NCI-H1417 (cell line): Measurements from ENCODE around the gene WNK3.

Experiments used
- DNase-seq, 3 experiments: peaks; one replicate each; lab custom pipeline; 2025; lab: John Stamatoyannopoulos, UW

Gene WNK3

DNA sequence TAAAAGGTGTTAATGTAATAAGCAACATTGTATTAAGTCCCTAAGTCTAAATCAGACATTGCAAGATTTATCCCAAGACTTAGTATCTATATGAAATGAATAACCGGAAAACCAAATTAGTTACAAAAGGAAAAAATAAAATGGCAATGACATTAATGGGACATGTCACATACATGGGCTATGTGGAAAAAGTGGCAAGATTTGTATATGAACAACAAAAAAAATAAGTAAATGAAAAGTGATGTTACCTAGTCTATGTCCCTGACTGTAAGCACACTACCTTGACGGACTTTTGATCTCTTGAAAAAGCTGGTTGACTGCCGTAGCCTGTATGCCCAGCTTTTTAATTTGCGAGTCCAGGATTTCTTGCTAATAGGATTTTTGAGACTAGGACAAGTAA, 119.3 kb downstream of the WNK3 start:
- DNase-seq: no peak

- no peak for DNase-seq
Observed at GRCh38 chrX:54237014-54237413, 120.8 kb downstream of the WNK3 start.

GRCh38 chrX:54230435-54231148, 127.3 kb downstream of the WNK3 start:
- DNase-seq: no peak

- no peak for DNase-seq
Observed at GRCh38 chrX:54223581-54223980, 134.3 kb downstream of the WNK3 start.

- no peak for DNase-seq
Observed at GRCh38 chrX:54213603-54214002, 144.2 kb downstream of the WNK3 start.

GRCh38 chrX:54208531-54208930, 149.3 kb downstream of the WNK3 start:
- no peak for DNase-seq

DNA sequence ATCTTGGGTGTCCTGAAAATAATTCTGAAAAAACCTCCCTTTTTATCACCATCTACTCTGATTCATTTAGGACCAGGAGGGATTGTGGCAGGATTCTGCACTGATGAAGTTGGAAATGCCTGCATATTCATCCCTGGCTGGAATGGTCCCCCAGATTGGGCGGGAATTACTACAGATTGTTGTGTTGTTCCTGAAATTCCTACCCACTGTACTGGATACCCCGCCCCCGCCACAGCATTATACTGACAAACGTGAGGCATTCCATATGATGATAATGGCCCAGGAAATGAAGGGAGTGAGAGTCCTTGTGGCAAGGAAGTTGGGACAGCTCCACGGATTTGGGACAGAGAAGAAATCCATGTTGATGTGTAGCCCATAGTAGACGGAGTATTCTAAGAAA, 159.6 kb downstream of the WNK3 start:
- no peak for DNase-seq

- no peak for DNase-seq
Observed at GRCh38 chrX:54194982-54195588, 162.8 kb downstream of the WNK3 start.

DNA sequence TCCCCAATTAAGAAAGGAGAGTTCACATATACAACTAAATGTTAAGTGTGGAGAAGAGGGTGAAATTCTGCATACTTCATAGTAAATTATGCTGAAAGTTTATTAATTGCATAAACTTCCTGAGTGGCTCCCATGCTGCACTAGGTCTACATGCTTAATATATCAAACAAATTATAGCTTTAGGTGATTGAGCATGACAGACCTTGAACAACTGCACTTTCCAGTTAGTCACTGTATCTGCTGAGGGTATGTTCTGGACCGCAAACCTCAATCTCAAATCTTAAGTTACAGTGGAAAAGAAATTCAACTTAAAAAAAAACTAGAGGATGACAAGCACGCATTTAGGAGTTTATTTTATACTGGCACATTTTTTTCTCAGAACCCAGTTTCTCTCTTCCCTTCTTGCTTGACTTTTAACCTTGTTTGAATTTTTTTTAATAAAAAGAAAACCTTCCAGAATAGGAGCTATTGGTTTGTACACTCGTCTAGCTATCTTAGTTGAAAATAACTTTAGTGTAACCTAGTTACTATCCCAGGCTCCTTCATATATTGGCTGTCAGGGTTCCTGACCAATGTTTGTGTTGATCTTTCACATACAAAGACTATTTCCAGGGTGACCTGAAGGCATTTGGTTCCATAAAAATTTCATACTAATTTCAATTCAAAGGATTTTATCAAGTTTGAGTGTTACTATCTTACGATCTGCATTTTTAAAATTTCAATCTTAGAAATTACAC, 164.6 kb downstream of the WNK3 start:
- peak in 1 of 3 experiments; percentile 9 for DNase-seq

DNA sequence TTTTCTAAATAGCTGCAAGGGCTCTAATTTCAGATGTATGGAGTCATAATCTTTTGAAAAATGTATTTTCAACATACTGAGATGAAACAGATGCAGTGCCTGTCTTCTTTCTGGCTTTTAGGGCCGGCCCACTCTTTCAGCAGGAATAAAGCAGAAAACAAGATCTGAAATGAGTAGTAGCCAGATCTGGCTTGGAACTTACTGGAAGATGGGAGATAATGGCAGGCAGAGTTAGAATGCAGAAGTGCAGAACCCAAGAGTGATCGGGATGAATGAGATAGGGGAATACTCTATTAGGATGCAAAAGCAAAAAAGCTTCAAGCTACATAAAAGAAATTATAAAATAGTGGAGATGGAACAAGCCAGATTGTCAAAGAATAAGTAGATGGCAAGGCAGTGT, 173.4 kb downstream of the WNK3 start:
- DNase-seq: no peak

- peak; percentile 74 to 94 (median 91) for DNase-seq
Observed at GRCh38 chrX:54182864-54183613, 174.8 kb downstream of the WNK3 start, which contains the start of gene FAM120C. Gene FAM120C (minus strand): TSS chrX:54183254. CDS start chrX:54183198, 56 bp downstream.

DNA sequence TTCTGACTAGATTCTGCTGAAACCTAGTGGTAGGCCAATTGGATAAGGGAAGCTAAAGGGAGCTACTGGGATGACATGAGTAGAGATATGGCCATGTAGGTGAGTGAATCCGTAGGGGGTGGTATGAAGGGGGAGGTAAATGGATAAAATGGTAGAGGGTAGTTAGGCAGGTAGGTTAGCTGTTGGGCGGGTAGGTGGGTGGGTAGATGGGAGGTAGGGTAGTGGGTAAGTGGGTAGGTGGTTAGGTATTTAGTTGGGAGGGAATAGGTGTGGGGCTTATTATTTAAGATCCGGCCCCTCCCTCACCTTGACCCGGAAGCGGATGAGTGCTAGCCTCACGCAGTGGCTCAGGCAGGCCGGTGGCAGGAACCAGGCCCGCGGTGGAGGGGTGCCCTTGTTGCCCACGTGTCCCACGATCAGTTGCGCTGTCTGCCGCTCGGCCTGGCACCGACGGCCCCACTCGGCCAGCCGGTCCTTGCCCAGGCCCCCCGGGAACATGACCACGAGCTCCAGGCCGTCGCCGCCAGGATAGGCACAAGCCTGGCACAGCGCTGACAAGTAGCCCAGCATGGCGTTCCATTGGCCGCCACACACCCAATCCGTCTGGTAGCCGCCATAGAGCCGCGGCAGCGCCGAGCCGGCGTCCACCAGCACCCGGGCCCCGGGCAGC, 175.5 kb downstream of the WNK3 start:
- DNase-seq: peak; percentile 21 to 65 (median 64)

- DNase-seq: no peak
Observed at GRCh38 chrX:54181202-54181953, 176.5 kb downstream of the WNK3 start.

DNA sequence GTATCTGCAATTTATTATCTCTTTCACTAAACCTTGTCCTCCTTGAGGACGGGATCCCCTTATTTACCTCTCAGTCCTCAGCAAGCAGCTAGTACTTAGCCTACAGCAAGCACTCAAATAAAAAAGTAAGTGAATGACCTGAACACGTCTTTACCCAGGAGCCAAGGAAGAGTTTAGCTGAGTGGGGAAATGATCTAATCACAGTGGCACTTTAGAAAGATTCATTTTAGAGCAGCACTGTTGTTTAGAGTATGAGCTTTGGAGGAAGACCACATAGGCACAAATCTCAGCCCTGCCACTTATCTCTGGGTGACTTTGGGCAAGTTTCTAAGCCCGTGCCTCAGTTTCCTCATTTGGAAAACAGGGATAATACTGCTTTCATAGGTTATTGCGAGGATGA, 177.4 kb downstream of the WNK3 start:
- no peak for DNase-seq

DNA sequence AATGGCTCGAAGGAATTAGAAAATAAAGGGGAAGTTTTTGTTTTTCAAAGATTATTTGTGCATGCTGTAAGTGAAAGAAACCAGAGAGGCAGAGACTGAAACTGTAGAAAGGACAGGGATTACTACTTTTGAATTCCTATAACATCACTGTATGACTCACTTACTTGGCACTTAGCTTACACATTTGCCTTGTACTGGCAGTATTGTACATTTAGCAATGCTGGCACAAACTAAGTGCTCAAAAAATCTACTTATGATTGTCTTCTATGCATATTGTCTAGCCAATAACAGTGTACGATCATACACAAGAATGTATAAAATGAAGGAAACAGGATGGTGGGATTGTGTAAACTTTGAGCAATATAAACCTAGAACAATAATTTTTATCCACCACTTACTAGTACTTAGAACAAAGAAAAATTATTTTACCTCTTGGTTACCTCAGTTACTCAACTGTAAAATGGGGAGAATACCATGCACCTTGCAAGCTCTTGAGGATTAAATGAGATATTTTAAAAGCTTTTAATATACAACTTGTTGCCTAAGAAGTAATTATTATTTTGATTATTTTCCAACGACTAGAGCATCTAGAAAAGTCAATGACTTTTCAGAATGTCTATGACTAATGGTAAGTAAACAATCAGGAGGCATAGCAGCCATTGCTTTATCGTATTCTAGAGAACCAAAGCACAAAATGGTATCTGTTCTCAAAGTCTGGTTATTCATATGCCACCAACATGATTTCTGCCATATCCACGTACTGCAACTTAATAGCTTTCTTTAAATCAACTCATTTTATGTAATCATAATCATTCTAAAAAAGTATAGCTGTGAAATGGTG, 179.5 kb downstream of the WNK3 start:
- no peak for DNase-seq

DNA sequence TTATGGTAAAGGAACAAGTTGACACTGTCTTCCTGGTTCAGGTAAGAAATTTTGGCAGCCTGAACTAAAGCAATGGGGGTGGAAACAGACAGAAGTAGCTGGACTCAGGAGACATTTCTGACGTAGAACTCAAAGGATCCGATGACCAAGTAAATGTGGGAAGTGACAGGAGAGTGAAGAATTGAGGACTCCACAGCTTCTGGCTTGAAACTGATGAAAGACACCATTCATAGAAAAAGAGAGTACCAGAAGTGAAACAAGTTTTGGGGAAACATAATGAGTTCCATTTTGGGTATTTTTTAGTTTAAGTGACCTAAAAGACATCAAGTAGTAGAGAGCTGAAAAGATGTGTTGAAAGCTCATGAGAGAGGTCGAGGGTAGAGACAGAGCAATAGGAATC, 180.5 kb downstream of the WNK3 start:
- DNase-seq: no peak

DNA sequence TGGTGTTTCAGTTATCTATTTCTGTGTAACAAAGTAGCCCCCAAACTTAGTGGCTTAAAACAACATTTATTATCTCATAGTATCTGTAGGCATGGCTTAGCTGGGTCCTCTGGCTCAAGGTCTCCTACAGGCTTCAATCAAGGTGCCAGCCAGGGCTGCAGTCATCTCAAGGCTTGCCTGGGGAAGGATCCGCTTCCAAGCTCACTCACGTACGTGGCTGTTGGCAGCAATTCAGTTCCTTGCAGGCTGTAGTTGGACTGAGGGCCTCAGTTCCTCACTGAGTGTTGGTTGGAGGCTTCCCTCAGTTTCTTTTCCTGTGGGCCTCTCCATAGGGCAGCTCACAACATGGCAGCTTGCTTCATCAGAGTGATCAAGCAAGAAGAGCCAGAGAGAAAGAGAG, 184.1 kb downstream of the WNK3 start:
- no peak for DNase-seq

GRCh38 chrX:54172455-54172854, 185.4 kb downstream of the WNK3 start:
- no peak for DNase-seq

DNA sequence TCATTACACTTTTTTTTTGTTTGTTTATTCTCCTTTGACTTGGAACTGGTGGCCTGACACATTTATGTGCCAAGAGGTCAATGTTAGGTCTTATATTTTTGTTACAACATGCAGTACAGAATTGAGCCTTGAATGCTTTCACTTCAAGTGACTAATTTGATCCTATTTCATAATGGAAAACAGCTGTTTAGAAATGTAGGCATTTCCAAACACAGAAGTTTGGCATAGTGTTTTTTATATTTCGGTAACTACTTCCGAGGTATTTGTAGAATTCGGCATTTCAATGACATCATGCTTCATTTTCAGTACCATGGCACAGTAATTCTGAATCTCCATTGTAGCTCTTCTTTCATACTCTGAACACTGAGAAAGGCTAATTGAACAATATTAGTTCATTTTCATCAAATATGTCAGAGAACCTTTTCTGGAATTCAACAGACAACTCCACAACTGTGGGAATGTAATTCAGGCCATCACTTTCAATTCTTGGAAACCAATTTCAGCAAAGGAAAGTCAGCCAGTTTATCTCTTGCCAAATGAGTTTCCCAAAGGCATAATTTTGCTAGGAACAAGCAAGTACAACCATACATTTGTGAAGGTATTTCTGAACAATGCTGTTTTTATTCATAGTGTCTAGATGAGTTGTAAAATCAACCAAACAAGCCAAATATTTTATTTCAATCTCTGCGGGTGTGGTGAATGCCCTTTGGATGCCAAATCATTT, 186.2 kb downstream of the WNK3 start:
- no peak for DNase-seq
